GM19372 (cell line): ENCODE data around the gene CEP57.

ENCODE experiments used
- ATAC-seq: cut with Tn5 transposase; IDR thresholded peaks from one replicate; pipeline ENCODE4 v1.9.1; 2021; ENCODE audit warnings: mild to moderate bottlenecking, low read depth, moderate library complexity; ENCODE audit not compliant: unreplicated experiment

Gene CEP57

DNA sequence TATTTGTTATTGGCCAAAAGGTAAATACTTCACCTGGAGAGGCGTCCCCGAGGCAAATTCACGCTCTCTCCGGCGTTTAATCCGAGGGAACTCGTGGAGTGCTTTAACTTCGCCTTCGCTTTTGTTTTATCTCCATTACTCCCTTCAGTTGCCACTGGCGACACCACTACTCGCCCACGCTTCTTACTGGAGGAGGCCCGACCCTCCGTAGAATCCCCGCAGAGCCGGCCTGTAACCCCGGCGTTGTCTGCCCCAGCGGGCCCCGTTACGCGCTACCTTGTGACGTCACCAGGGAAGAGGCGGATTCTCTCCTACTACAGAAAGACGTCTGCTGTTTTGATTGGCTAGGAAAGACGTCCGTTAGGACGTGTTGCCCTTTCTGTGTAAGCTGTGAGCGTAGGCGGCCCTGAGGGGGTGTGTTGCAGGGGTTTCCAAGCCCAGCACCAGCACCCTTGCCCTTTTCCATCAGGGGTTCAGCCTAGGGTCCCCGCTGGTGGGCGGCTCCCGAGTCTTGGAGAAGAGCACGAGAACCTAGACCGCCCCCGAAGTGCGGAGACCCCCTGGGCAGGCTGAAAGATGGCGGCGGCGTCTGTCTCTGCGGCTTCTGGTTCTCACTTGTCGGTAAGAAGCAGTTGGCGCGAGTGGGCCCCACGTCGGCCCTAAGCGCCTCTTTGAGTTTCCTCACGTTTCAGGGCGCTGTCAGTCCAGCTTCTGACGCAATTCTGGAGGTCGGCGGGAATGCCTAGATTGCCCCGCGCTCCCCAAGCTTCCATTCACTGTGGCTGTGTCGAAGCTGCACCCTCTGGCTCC lies at the start of gene CEP57:
TSS of gene CEP57 (plus strand) at position 376 of the 810 bp plus-strand sequence. CDS start at position 577, 201 bp downstream.
- peak; percentile 57 for ATAC-seq

DNA sequence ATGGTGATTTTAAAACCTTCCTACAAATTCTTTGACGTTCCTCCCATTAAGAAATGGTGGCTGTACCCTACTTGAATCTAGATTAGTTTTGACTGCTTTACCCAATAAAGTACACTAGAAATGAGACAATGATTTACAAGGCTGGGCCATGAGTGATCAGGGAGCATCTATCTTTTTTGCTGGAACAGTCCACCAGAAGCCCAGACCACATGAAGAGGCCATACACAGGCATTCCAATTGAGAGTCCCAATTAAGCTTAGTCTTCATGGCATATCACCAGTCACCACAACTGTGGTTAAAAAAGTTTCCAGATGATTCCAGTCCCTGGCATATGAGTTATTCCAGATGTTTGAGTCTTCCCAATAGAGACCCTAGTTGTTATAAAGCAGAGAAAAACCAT lies 40.2 kb upstream of the CEP57 start:
- no peak for ATAC-seq

DNA sequence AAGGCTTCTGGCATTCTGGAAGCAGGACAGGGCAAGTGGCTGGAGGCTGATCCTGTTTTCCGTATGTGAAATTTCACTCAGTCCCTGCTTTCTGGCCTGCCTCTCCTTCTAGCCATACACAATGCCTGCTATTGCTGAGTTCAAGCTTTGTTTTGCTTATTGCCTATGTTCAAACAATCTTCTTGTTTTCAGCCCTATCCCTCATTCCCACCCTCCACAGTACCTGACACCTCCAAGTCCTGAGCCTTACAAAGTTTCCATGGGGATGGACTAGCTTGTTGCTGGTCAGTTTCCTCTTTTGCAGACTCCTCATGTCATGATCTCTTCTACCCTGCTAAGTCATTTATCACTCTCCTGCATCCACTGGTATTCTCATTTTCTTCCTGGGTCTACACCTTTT lies 38.8 kb upstream of the CEP57 start:
- ATAC-seq: no peak

DNA sequence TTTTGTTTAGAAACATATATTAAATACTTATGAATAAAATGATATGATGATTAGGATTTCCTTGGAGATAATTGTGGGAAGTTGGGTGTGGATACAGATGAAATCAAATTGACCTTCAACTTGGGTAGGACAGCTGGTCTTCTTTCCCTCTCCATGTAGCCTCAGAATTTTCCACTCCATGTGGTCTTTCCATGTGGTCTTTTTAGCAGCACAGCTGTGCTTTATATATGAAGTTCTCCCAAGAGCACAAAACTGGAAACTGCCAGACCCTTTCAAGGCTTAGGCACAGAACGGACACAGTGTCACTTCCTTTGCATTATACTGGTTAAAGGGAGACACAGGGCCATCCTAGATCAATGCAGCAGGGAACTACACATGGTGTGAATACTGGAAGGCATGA lies 29.4 kb upstream of the CEP57 start:
- ATAC-seq: no peak

DNA sequence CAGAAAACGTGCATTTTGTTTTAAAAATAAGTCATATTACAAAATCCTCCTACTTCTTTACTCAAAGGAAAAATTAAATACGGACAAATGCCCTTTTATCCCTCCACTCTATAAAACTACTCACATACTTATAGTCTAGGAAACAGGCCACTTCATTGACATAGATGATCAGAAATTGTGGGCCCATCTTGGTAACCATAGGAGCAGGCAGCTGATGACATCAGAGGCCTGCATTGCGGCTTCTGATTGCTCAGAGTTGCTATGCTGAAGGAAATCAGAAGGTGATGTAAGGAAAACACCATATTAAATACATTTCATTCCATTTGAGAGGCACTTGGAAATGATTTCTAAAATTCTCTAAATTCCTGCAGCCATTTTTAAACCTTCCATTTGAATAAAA lies 27.8 kb upstream of the CEP57 start:
- ATAC-seq: no peak

DNA sequence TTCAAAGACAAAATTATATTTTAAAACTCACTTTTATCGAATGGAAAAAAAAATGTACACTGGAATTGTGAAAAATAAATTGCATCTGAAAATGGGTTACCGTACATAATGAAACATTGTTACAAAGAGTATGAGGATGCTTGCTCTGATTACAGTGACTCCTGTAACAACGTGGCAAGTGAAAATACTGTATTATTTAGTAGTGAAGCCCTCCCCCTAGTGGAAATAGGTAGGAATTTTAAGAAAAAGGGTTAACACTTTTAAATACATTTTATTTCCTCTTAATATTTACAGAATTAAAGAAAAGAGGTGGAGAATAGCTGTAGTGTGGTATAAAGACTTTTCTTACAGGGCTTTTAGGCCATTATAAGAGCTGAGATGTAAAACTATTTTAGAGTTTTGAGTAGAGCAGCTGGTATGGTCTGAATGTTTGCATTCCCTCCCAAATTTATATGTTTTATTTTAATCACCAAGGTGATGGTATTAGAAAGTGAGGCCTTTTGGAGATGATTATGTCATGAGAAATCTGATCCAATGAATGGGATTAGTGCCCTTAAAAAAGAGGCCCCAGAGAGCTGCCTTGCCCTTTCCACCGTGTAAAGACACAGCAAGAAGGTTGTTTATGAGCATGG lies 25.9 kb upstream of the CEP57 start:
- peak; percentile 68 for ATAC-seq

DNA sequence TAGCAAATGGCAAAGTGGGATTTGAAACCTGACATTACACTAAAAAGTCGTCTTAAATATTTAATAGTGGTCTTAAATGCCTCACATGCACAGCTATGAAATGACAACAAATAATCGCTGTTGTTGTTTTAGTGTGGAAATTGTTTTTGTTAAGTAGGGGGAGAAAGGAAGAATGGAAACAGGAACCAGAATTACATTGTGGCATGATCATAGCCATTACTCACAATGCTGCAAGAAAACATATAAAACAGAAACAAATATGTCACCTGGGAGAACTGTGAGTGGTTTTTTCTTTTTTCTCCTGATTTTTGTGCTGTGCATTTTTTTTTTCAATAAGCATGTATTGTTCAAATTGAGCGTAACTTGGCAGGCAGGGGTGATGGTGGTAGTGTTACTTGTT lies 23.6 kb upstream of the CEP57 start:
- no peak for ATAC-seq

DNA sequence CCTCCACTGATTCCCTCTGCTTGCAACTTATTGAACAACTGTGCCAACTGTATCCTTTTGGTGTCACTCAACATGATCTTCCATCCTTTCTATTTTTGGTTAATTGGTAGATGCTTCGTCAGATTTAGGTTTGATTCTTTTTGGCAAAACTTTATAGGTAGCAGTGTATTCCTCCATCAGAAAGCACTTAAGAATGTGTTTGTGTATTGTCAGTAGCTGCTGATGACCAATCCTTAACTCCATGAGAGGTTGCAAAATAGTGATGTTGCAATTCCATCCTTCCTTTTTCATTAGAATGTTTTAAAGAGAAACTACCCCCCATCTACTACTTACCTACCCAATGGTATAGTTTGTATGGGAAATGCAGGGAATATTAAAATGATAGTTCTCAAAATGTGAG lies 22.8 kb upstream of the CEP57 start:
- ATAC-seq: no peak

DNA sequence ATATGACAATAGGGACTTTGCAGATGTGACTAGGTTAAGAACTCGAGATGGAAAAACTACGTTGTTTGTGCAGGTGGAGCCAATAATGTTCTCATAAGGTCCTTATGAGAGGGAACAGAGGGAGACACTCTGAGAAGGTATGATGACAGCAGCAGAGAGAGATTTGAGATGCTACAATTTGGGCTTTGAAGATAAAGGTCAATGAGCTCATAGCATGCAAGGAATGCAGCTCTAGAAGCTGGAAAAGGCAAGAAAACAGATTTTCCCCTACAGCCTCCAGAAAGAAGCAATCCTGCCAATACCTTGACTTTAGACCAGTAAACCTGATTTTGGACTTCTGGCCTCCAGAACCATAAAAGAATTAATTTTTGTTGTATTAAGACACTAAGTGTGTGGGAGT lies 21.8 kb upstream of the CEP57 start:
- no peak for ATAC-seq

DNA sequence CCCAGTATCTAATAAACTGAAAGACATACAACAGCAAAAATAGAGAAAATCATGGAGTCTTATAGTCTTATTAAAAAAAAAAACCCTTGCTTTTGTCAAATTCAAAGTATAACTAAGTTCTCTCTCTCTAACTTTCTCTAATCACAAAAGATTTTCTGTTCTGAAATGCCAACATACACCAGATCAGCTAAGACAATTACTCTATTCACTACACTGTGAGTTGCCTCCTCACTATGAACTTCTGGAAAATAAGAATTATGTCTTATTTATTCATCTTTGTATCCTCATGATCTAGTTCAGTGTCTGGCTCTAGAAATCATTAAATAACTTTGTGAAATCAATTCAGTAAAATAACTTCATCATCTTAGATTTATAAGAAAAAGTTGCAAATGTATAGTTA lies 13.4 kb upstream of the CEP57 start:
- no peak for ATAC-seq

DNA sequence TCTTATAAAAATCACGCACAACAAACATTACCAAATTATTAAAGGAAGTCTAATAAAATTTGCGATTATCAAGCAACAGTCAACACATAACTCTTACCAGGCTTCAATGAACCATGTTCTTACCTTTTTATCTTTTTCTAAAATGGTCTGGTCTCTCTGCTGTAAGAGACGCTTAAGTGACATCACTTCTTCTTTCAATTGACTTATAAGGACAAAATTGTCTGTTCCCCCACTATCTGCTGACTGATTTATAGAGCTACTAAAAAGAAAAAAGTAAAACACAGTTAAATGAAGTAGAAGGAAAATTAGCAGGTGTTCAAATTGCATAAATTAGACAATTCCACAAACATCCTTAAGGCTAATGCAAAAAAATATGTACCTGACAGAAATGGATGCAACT lies 11.6 kb upstream of the CEP57 start:
- ATAC-seq: no peak

DNA sequence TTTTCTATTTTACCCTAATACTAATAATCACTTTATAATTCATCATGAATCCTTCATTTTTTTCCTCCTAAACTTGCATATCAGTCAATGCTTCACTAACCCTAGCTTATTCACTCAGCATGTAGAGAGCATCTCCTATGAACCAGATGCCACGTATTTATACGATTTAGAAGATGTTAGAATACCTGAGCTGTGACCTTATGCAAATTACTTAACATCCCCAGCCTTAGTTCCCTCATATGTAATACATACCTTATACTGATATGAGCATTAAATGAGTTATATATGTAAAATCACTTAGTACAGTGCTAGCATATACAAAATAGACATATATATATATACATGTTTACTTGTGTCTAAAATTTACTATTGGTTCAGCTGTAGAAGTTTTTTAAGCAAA lies 9.8 kb upstream of the CEP57 start:
- ATAC-seq: no peak

DNA sequence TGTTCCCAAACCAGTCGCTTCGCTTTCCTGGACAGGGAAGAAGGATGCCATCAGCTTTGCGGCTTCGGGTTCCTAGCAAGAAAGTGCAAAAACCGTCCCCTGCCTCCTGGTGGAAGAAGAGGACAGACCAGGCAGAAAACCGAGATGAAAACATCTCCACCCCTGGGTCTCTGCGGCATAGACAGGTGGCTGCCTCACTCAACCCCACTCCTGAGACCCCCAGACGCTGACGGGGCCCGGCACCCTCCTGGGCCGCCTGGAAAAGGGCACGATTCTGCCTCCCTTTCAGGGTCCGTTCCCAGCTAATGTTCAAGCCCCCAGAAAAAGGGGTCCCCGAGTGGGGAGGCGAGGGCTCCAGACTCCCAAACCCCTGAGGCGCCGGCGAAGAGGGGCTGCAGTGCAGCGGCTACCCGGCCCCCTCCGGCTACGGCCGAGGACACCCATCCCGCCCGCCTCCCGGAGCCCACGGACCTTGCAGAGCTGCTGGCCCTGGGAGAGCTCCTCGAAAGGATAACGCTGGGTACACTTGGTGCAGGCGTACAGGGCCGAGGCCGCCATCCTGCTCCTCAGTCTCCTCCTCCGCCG lies 1.3 kb upstream of the CEP57 start:
- no peak for ATAC-seq

DNA sequence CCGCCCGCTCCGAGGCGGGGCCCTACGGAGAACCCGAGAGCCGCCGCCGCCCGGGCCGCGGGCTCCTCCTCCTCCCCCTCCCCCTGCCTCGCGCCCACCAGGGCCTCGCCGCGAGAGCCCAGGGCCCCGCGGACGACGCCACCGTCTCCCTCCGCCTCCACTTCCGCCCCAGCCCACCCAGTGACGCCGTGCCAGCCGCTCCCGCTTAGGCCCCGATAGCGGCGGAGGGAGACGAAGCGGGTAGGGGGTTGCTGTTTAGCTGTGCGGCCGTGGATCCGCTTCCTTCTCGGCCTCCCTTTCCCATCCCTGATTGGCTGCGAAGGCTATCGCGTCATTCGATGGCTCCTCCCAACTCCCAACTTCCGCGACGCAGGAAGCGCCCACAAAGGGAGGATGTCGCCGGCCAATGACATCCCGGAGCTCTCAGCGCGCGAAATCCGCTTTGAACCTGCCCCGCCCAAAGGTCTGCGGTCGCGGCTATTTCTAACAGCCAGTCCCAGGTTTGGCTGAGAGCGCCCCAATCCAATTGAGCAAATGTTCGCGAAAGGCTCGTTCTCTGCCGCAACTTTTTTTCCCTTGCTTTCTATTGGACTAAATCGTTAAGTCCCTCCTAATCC lies 684 bp upstream of the CEP57 start, which contains the start of gene FAM76B:
TSS of gene FAM76B (minus strand) at position 277 of the 617 bp plus-strand sequence. CDS start 304 bp downstream, outside the sequence.
- ATAC-seq: peak; percentile 64

DNA sequence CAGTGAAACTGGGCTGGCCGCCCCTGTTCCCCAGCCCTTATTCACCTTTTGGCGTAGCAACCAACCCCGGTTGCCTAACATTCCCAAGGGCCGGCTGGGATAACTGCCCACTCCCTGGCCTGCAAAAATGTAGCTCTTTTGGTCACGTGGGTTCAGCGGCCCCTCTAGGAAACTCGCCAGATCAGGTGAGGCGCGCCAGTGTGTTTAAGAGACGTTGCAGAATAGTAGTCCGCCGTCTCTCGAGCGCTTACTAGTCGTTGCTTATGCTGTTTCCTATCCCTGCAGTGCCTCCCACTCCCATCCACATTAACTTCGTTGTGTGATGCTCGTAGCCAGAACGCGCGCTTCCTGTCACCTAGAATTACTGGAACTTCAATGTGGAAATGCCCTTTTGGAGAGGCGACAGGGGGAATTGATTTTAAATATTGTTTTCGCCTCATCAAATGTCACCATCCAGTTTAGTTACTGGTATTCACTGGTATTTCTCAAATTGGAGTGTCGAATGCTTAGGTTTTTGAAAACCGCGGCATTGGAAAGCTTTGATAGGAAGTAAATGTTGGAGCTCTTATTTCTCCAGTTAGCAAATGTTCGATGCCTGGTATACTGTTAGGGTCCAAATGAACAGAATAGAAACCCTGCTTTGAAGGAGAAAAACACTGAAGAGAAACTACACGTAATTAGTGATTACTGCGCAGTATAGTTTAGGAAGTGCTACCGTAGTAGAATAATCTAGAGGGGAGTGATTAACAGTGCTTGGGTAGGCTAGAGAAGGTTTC lies 823 bp downstream of the CEP57 start:
- no peak for ATAC-seq

DNA sequence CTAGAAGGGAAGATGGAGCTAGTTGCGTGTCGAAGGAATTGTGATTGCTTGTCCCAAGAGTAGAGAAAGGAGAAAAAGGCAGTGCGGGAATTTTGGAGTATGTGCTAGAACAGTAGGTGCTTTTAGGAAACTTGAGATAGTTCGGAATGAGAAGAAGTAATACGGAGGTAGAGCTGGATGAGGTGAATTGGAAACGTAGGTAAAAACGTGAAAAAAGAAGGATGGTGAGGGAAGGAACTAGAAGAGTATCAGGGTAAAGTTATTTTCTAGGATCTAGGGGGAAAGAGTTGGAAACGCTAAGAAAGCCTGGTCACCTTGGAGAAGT lies 1.4 kb downstream of the CEP57 start:
- ATAC-seq: no peak

DNA sequence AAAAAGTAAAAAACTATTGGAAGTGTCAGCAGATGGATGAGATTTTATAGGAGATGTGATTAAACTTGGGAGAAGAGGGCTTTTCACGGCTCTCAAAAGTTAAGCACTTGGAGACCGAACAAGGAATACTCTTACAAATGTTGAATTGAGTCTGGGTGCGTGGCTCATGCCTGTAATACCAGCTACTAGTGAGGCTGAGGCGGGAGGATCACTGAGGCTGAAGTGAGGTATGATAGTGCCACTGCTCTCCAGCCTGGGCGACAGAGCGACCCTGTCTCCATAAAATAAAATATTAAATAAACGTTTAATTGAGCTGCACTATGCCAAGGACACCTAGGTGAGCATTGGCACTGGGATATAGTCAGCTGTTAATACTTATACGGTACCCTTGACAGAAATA lies 1.9 kb downstream of the CEP57 start:
- no peak for ATAC-seq

DNA sequence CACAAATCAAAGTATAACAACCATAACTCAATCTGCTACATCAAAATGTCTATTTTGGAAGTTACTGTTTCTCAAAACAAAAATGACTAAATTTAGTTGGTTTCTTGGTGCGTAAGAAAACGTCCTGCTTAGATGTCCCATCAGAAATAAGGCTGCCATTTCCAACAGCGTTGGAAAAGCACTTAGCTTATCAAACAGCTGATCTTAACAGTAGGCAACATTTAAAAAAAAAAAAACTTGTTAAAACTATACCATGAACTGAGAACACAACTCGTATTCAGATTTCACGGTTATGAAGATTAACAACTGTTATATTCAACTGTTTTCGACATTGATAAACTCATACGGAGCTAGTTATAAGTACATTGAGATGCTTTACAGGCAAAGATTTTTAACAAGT lies 2.4 kb downstream of the CEP57 start:
- no peak for ATAC-seq

DNA sequence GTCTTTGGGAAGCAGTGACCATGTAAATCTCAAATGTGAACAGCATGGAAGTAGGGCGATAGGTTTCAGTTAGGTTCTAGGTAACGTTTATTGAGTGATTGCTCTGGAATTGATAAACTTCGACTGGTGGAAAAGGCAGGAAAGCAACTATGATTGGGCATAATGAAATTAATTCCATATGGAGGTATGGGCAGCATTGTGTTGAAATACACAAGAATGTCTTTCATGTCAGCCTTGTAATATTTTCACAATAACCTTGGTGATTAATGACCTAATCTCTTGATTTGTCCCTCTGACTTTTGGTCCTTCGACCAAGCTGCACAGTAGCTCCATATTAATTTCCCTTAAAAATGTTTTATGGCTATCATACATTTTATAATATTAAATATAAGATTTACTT lies 2.8 kb downstream of the CEP57 start:
- no peak for ATAC-seq

DNA sequence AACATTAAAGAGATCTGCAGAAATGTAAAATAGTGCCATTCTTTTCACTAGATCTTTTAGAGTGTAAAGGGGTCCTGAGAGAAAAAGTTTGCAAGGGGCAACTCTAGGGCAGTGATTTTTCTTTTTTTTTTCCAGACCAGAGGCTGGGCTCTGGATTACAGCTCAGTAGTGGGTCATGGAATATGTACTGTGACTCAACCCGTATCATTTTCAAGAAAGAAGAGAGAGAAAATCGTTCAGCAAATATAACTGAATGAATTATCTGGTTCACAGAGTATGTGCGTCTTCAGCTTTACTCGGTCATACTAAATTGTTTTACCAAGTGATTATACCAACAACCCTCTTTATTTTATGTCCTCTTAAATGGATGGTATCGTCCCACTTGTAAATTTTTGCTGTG lies 3.8 kb downstream of the CEP57 start:
- ATAC-seq: no peak
